ENCODE results near the gene SLC35F6. TPM values are rescaled to one million over a fixed set of nuclear protein-coding genes. Genes with fewer than 3 reads are reported as not detected.

Gene SLC35F6
- total and polyA plus RNA-seq, 4 donors = 11.4 to 30.7 (median 19.0) TPM

DNA sequence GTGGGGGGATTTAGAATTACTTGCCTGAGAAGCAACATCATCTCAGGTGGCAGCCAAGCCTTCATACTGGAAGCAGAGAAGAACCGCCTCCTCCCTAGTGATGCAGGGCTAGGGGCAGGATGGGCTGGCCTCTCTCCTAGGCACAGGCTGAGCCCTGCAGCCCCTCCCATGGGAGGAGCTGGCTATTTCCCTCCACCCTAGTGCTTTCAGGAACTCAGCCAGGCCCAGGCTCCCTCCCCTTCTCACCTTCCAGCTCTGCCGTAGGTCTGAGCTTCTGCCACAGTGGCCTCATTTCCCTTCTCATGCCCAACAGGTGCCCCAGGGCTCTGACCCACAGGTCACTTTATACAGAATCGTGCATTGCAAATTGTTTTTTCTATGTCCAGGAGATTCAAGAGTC, 52.8 kb downstream of the SLC35F6 start:
- no peak for DNase-seq (ENCODE audit: low spot score)
- Histone ChIP-seq H3K4me3 (ENCODE audit: low read depth in 1 of 3, low read length in 3 of 3) (no peak overlapping the region), H3K9me3 (ENCODE audit: control insufficient read depth in 4 of 4, low read length in 3 of 4) (no peaks in the 10 kb centered on the region), H3K9ac (ENCODE audit: low read depth in 1 of 2, low read length in 2 of 2) (no peak overlapping the region), H3K36me3 (ENCODE audit: control insufficient read depth in 4 of 4, insufficient read depth in 3 of 4, low read depth in 1 of 4, low read length in 3 of 4) (no peaks in the 10 kb centered on the region), H3K27ac (ENCODE audit: low read depth in 1 of 2, low read length in 2 of 2) (no peak overlapping the region), H3K4me1 (ENCODE audit: control insufficient read depth in 4 of 4, insufficient read depth in 4 of 4, low read length in 3 of 4) (no peaks in the 10 kb centered on the region), H3K27me3 (ENCODE audit: control insufficient read depth in 4 of 4, insufficient read depth in 4 of 4, low read length in 3 of 4) (peaks cover 0 to 4% (median 0%) of the 10 kb centered on the region in 4 donors)
- 46% methylated on average over 3 of the region's 3 CpGs for WGBS
- TF ChIP-seq, protein P1, sequence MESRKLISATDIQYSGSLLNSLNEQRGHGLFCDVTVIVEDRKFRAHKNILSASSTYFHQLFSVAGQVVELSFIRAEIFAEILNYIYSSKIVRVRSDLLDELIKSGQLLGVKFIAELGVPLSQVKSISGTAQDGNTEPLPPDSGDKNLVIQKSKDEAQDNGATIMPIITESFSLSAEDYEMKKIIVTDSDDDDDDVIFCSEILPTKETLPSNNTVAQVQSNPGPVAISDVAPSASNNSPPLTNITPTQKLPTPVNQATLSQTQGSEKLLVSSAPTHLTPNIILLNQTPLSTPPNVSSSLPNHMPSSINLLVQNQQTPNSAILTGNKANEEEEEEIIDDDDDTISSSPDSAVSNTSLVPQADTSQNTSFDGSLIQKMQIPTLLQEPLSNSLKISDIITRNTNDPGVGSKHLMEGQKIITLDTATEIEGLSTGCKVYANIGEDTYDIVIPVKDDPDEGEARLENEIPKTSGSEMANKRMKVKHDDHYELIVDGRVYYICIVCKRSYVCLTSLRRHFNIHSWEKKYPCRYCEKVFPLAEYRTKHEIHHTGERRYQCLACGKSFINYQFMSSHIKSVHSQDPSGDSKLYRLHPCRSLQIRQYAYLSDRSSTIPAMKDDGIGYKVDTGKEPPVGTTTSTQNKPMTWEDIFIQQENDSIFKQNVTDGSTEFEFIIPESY (IDR thresholded peaks at IDR 0.05) = no peak
- no peak for TF ChIP-seq NR2F2 (IDR thresholded peaks at IDR 0.05)
- TF ChIP-seq GABPA (IDR thresholded peaks at IDR 0.05 in 1 of 2, conservative IDR thresholded peaks at IDR 0.05 in 1 of 2) = no peak
- no peak for TF ChIP-seq FOXA1 (IDR thresholded peaks at IDR 0.05)
- no peak for TF ChIP-seq JUND (IDR thresholded peaks at IDR 0.05)
- TF ChIP-seq, protein P2, sequence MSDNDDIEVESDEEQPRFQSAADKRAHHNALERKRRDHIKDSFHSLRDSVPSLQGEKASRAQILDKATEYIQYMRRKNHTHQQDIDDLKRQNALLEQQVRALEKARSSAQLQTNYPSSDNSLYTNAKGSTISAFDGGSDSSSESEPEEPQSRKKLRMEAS (IDR thresholded peaks at IDR 0.05) = no peak
- TF ChIP-seq, protein P3, sequence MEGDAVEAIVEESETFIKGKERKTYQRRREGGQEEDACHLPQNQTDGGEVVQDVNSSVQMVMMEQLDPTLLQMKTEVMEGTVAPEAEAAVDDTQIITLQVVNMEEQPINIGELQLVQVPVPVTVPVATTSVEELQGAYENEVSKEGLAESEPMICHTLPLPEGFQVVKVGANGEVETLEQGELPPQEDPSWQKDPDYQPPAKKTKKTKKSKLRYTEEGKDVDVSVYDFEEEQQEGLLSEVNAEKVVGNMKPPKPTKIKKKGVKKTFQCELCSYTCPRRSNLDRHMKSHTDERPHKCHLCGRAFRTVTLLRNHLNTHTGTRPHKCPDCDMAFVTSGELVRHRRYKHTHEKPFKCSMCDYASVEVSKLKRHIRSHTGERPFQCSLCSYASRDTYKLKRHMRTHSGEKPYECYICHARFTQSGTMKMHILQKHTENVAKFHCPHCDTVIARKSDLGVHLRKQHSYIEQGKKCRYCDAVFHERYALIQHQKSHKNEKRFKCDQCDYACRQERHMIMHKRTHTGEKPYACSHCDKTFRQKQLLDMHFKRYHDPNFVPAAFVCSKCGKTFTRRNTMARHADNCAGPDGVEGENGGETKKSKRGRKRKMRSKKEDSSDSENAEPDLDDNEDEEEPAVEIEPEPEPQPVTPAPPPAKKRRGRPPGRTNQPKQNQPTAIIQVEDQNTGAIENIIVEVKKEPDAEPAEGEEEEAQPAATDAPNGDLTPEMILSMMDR (IDR thresholded peaks at IDR 0.05; ENCODE audit: low read depth, low read length, missing input control) = no peak
- no peak for TF ChIP-seq FOXA2 (IDR thresholded peaks at IDR 0.05)
- TF ChIP-seq RXRA (IDR thresholded peaks at IDR 0.05) = no peak
- TF ChIP-seq HNF4G (IDR thresholded peaks at IDR 0.05) = no peak

DNA sequence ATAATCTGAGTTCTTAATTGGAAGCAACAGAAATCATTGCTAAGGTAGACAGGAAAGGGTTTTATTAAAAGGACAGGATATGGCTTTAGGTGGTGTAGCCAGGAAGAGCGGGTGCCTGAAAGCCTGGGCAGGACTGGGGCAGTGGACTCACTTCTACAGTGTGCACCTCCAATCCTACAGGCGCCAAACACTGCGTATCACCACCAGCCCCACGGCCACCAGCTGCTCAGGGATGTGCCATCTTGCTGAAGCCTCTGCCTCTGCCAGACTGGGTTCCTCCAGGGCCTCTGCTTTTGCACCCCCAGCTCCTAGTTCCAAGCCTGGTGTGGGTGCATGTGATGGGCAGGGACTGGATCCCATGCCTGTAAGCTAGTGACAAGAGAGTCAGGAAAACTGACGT, 54.2 kb downstream of the SLC35F6 start:
- DNase-seq (ENCODE audit: low spot score) = no peak
- H3K27ac ChIP-seq (ENCODE audit: low read depth in 1 of 2, low read length in 2 of 2) = no peak overlapping the region
- no peak overlapping the region for H3K4me3 ChIP-seq (ENCODE audit: low read depth in 1 of 3, low read length in 3 of 3)
- TF ChIP-seq, protein P1 (IDR thresholded peaks at IDR 0.05) = no peak
- no peak for TF ChIP-seq SP1 (IDR thresholded peaks at IDR 0.05)
- TF ChIP-seq, protein P2 (IDR thresholded peaks at IDR 0.05) = no peak
- TF ChIP-seq, protein P4, sequence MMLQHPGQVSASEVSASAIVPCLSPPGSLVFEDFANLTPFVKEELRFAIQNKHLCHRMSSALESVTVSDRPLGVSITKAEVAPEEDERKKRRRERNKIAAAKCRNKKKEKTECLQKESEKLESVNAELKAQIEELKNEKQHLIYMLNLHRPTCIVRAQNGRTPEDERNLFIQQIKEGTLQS (IDR thresholded peaks at IDR 0.05) = no peak
- no peak for TF ChIP-seq NR2F2 (IDR thresholded peaks at IDR 0.05)
- no peak for TF ChIP-seq TAF1 (conservative IDR thresholded peaks at IDR 0.05)
- TF ChIP-seq RXRA (IDR thresholded peaks at IDR 0.05) = no peak
- no peak for TF ChIP-seq RAD21 (IDR thresholded peaks at IDR 0.05)
- TF ChIP-seq GABPA (IDR thresholded peaks at IDR 0.05 in 1 of 2, conservative IDR thresholded peaks at IDR 0.05 in 1 of 2) = no peak
- TF ChIP-seq HNF4A (conservative IDR thresholded peaks at IDR 0.05) = no peak
- TF ChIP-seq, protein P5, sequence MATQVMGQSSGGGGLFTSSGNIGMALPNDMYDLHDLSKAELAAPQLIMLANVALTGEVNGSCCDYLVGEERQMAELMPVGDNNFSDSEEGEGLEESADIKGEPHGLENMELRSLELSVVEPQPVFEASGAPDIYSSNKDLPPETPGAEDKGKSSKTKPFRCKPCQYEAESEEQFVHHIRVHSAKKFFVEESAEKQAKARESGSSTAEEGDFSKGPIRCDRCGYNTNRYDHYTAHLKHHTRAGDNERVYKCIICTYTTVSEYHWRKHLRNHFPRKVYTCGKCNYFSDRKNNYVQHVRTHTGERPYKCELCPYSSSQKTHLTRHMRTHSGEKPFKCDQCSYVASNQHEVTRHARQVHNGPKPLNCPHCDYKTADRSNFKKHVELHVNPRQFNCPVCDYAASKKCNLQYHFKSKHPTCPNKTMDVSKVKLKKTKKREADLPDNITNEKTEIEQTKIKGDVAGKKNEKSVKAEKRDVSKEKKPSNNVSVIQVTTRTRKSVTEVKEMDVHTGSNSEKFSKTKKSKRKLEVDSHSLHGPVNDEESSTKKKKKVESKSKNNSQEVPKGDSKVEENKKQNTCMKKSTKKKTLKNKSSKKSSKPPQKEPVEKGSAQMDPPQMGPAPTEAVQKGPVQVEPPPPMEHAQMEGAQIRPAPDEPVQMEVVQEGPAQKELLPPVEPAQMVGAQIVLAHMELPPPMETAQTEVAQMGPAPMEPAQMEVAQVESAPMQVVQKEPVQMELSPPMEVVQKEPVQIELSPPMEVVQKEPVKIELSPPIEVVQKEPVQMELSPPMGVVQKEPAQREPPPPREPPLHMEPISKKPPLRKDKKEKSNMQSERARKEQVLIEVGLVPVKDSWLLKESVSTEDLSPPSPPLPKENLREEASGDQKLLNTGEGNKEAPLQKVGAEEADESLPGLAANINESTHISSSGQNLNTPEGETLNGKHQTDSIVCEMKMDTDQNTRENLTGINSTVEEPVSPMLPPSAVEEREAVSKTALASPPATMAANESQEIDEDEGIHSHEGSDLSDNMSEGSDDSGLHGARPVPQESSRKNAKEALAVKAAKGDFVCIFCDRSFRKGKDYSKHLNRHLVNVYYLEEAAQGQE (IDR thresholded peaks at IDR 0.05) = no peak
- no peak for TF ChIP-seq FOXA2 (IDR thresholded peaks at IDR 0.05)
- no peak for TF ChIP-seq EGR1 (IDR thresholded peaks at IDR 0.05; ENCODE audit: low read depth in 2 of 2)
- TF ChIP-seq JUND (IDR thresholded peaks at IDR 0.05) = no peak
- no peaks in the 10 kb centered on the region for H3K9me3 ChIP-seq (ENCODE audit: control insufficient read depth in 4 of 4, low read length in 3 of 4)
- H3K36me3 ChIP-seq (ENCODE audit: control insufficient read depth in 4 of 4, insufficient read depth in 3 of 4, low read depth in 1 of 4, low read length in 3 of 4) = no peaks in the 10 kb centered on the region
- 79% methylated on average over 5 of the region's 5 CpGs for WGBS
- H3K9ac ChIP-seq (ENCODE audit: low read depth in 1 of 2, low read length in 2 of 2) = no peak overlapping the region
- peaks cover 0 to 4% (median 0%) of the 10 kb centered on the region in 4 donors for H3K27me3 ChIP-seq (ENCODE audit: control insufficient read depth in 4 of 4, insufficient read depth in 4 of 4, low read length in 3 of 4)
- no peaks in the 10 kb centered on the region for H3K4me1 ChIP-seq (ENCODE audit: control insufficient read depth in 4 of 4, insufficient read depth in 4 of 4, low read length in 3 of 4)
